Neural progenitor cell (in vitro differentiated cells): Measurements from ENCODE around the gene SCML1. TPM values are rescaled to one million over a fixed set of nuclear protein-coding genes. Genes with fewer than 3 reads are reported as not detected.

ENCODE experiments used
- DNase-seq: peaks from one replicate; pipeline ENCODE4 v3.0.0-alpha.2; 2016; ENCODE audit warnings: low spot score
- H2AFZ ChIP-seq: fragments of 200-600 bp; sonication (generic); replicated peaks from 2 replicates; pipeline ENCODE4 v1.6.1; 2016; ENCODE audit warnings: antibody characterized with exemption
- H3F3A ChIP-seq: fragments of 200-600 bp; sonication (generic); 2 replicates; pipeline ENCODE4 v1.6.1; 2016; ENCODE audit warnings: antibody characterized with exemption, low read depth
- H3K27ac ChIP-seq: fragments of 200-600 bp; sonication (generic); 2 replicates; pipeline ENCODE4 v1.5.1; 2016; ENCODE audit warnings: mild to moderate bottlenecking
- H3K27me3 ChIP-seq: fragments of 200-600 bp; sonication (generic); 2 replicates; pipeline ENCODE4 v1.6.1; 2016; ENCODE audit warnings: mild to moderate bottlenecking, moderate library complexity
- H3K36me3 ChIP-seq: fragments of 200-600 bp; sonication (generic); 2 replicates; pipeline ENCODE4 v1.5.1; 2016
- H3K4me1 ChIP-seq: fragments of 200-600 bp; sonication (generic); 2 replicates; pipeline ENCODE4 v1.6.1; 2016; ENCODE audit warnings: mixed run types
- H3K4me2 ChIP-seq: fragments of 200-600 bp; sonication (generic); 2 replicates; pipeline ENCODE4 v1.6.1; 2016
- H3K4me3 ChIP-seq: fragments of 200-600 bp; sonication (generic); 2 replicates; pipeline ENCODE4 v1.5.1; 2016
- H3K79me2 ChIP-seq: fragments of 200-600 bp; sonication (generic); 2 replicates; pipeline ENCODE4 v1.6.1; 2016; ENCODE audit warnings: low read depth
- H3K9ac ChIP-seq: fragments of 200-600 bp; sonication (generic); 2 replicates; pipeline ENCODE4 v1.6.1; 2016
- H3K9me3 ChIP-seq: fragments of 200-600 bp; sonication (generic); 2 replicates; pipeline ENCODE4 v1.5.1; 2016; ENCODE audit warnings: low read depth
- H4K20me1 ChIP-seq: fragments of 200-600 bp; sonication (generic); 2 replicates; pipeline ENCODE4 v1.6.1; 2016; ENCODE audit warnings: low read depth
- H3K27ac Mint-ChIP-seq: 3 replicates; pipeline ENCODE4 v1.8.0; 2021; ENCODE audit warnings: mixed read lengths
- H3K27me3 Mint-ChIP-seq: 2 replicates; pipeline ENCODE4 v1.8.0; 2022; ENCODE audit warnings: low read depth, mild to moderate bottlenecking, inconsistent platforms, moderate library complexity, mixed read lengths; ENCODE audit not compliant: insufficient read depth
- H3K36me3 Mint-ChIP-seq: 3 replicates; pipeline ENCODE4 v1.8.0; 2021; ENCODE audit warnings: mixed read lengths
- H3K4me1 Mint-ChIP-seq: 3 replicates; pipeline ENCODE4 v1.8.0; 2021; ENCODE audit warnings: mixed read lengths
- H3K4me3 Mint-ChIP-seq: 3 replicates; pipeline ENCODE4 v1.8.0; 2021; ENCODE audit warnings: mild to moderate bottlenecking, moderate library complexity, mixed read lengths
- H3K9me3 Mint-ChIP-seq: 3 replicates; pipeline ENCODE4 v1.8.0; 2020; ENCODE audit warnings: mixed read lengths
- CTCF ChIP-seq: fragments of 200-600 bp; sonication (generic); IDR thresholded peaks from 2 replicates; pipeline ENCODE4 v1.5.1; 2017; ENCODE audit warnings: antibody characterized with exemption, mild to moderate bottlenecking
- EZH2 ChIP-seq: fragments of 200-600 bp; sonication (generic); IDR thresholded peaks from 2 replicates; pipeline ENCODE4 v1.6.1; 2017; ENCODE audit warnings: antibody characterized with exemption, mild to moderate bottlenecking, moderate library complexity
- EZH2phosphoT487 ChIP-seq: fragments of 200-600 bp; sonication (generic); IDR thresholded peaks from 2 replicates; pipeline ENCODE4 v1.6.1; 2017; ENCODE audit warnings: antibody characterized with exemption
- total RNA-seq: library from RNA; depleted of rRNA; stranded (reverse); fragments of >200 nt; gene quantifications from 2 replicates; pipeline ENCODE4 v1.2.3, GENCODE V29; 2015; ENCODE audit warnings: low replicate concordance

SCML1 gene
- total RNA-seq, 1 donor from 2014 or later, result 9.7 TPM

GRCh38 chrX:17737986-17738713, 857 bp downstream of the SCML1 start:
- H3K9me3 Mint-ChIP-seq, result no peaks in the 10 kb centered on the region
- H3K27me3 Mint-ChIP-seq, result no peaks in the 10 kb centered on the region
- H3K9me3 ChIP-seq, result peaks cover 4% of the 10 kb centered on the region
- H3K27me3 ChIP-seq, result peaks cover 25% of the 10 kb centered on the region
- no peaks in the 10 kb centered on the region for H3K36me3 ChIP-seq
- peak overlapping the region; percentile 52 for H3K4me3 ChIP-seq
- no peaks in the 10 kb centered on the region for H4K20me1 ChIP-seq
- H2AFZ ChIP-seq, result peak overlapping the region; percentile 55
- H3K36me3 Mint-ChIP-seq, result no peaks in the 10 kb centered on the region
- peaks cover 16% of the 10 kb centered on the region for H3K4me1 ChIP-seq
- no peak overlapping the region for H3K27ac ChIP-seq
- DNase-seq, result peak; percentile 48
- H3K27ac Mint-ChIP-seq, result peak overlapping the region; percentile 22
- peak; percentile 26 for TF ChIP-seq EZH2phosphoT487
- no peak for TF ChIP-seq CTCF
- H3K4me1 Mint-ChIP-seq, result peaks cover 31% of the 10 kb centered on the region
- H3K4me3 Mint-ChIP-seq, result peak overlapping the region; percentile 85
- H3F3A ChIP-seq, result peaks cover 6% of the 10 kb centered on the region
- H3K9ac ChIP-seq, result no peak overlapping the region
- H3K79me2 ChIP-seq, result no peaks in the 10 kb centered on the region
- peak overlapping the region; percentile 88 for H3K4me2 ChIP-seq

DNA sequence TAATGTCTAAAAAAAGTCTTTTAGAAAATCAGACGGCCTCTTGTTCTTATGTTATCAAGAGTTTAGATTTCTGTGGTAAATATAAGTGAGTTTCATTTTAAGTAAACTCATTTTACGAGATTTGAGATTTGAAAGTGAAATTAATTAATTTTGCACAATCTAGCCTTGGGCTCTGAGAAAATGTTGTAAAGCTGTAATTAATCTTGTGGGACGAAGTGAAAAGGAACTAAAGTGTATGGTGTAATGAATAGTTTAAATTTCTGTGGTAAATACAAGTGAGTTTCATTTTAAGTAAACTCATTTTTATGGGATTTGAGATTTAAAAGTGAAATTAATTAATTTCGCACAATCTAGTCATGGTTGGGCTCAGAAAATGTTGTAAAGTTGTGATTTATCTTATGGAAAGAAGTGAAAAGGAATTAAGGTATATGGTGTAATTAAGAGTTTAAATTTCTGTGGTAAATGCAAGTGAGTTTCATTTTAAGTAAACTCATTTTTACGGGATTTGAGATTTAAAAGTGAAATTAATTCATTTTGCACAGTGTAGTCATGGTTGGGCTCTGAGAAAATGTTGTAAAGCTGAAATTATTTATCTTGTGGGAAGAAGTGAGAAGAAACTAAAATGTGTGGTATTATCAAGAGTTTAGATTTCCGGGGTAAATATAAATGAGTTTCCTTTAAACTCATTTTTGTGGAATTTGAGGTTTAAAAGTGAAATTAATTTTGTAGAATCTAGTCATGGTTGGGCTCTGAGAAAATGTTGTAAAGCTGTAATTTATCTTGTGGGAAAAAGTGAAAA, 1.6 kb downstream of the SCML1 start:
- no peak overlapping the region for H2AFZ ChIP-seq
- no peaks in the 10 kb centered on the region for H4K20me1 ChIP-seq
- H3K27ac ChIP-seq, result no peak overlapping the region
- H3K9me3 Mint-ChIP-seq, result no peaks in the 10 kb centered on the region
- no peak overlapping the region for H3K9ac ChIP-seq
- peaks cover 29% of the 10 kb centered on the region for H3K4me1 Mint-ChIP-seq
- H3F3A ChIP-seq, result peaks cover 6% of the 10 kb centered on the region
- peak overlapping the region; percentile 88 for H3K4me2 ChIP-seq
- peak overlapping the region; percentile 52 for H3K4me3 ChIP-seq
- H3K27me3 ChIP-seq, result peaks cover 25% of the 10 kb centered on the region
- peak overlapping the region; percentile 85 for H3K4me3 Mint-ChIP-seq
- no peaks in the 10 kb centered on the region for H3K27me3 Mint-ChIP-seq
- DNase-seq, result no peak
- no peaks in the 10 kb centered on the region for H3K79me2 ChIP-seq
- peaks cover 16% of the 10 kb centered on the region for H3K4me1 ChIP-seq
- peaks cover 4% of the 10 kb centered on the region for H3K9me3 ChIP-seq
- no peaks in the 10 kb centered on the region for H3K36me3 Mint-ChIP-seq
- TF ChIP-seq EZH2phosphoT487, result no peak
- no peak for TF ChIP-seq EZH2
- no peak for TF ChIP-seq CTCF
- H3K27ac Mint-ChIP-seq, result peak overlapping the region; percentile 22
- no peaks in the 10 kb centered on the region for H3K36me3 ChIP-seq

- H3K27ac ChIP-seq, result no peak overlapping the region
- H3K27me3 ChIP-seq, result peaks cover 25% of the 10 kb centered on the region
- H3K27ac Mint-ChIP-seq, result no peak overlapping the region
- peaks cover 6% of the 10 kb centered on the region for H3F3A ChIP-seq
- peaks cover 16% of the 10 kb centered on the region for H3K4me1 ChIP-seq
- H3K79me2 ChIP-seq, result no peaks in the 10 kb centered on the region
- H3K9me3 ChIP-seq, result peaks cover 4% of the 10 kb centered on the region
- no peaks in the 10 kb centered on the region for H3K27me3 Mint-ChIP-seq
- H3K4me3 Mint-ChIP-seq, result no peak overlapping the region
- no peaks in the 10 kb centered on the region for H3K9me3 Mint-ChIP-seq
- H2AFZ ChIP-seq, result no peak overlapping the region
- H4K20me1 ChIP-seq, result no peaks in the 10 kb centered on the region
- DNase-seq, result no peak
- peak overlapping the region; percentile 40 for H3K4me2 ChIP-seq
- peaks cover 26% of the 10 kb centered on the region for H3K4me1 Mint-ChIP-seq
- TF ChIP-seq CTCF, result no peak
- TF ChIP-seq EZH2phosphoT487, result no peak
- no peak for TF ChIP-seq EZH2
- no peak overlapping the region for H3K4me3 ChIP-seq
- H3K9ac ChIP-seq, result no peak overlapping the region
- no peaks in the 10 kb centered on the region for H3K36me3 Mint-ChIP-seq
- no peaks in the 10 kb centered on the region for H3K36me3 ChIP-seq
These were observed 3.1 kb downstream of the SCML1 start for GRCh38 chrX:17740137-17741122.
